ENCODE results near the gene PLCD1. TPM values are rescaled to one million over a fixed set of nuclear protein-coding genes. Genes with fewer than 3 reads are reported as not detected.

Gene PLCD1
- total RNA-seq, 1 donor from 2014 or later = 16.7 TPM

DNA sequence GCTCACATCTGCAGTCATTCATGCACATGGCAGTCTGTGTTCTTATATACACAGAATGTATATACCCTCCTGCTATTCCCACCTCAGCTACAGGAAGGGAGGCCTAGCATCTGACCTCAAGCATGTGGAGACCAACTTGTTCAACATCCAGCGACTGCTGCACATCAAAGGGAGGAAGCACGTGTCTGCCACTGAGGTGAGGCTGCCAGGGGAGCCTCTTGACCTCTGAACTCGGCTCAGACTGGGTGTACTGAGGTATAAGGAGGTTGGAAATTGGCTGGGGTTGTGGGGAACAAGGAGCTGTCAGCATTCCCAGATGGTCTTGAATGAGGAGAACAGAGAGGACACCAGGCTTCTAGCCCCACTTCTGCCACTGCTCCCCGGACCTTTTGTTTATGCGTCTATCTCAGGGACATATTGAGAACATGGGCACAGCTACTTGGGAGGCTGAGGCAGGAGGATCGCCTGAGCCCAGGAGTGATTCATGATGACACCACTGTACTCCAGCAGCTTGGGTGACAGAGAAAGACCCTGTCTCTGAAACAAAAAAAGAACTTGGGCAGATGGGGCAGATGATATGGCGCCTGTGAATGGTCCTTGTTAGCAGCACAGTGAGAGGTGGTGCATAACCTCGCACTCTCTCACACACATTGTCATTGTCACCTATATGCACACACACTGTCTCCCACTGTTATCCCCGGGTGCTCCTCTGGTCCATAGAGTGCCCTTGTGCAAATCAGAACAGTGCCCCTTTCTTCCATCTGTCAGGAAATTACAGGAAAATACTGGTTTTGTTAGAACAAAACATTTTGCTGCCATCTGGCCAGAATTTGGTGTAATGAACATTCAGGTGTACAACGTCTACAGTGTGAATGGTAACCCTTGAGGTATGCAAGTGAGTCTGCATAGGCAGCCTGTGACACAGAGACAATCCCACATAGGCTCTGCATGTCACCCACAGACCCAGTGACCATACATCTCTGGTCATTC lies 33.5 kb downstream of the PLCD1 start:
- TF ChIP-seq EZH2 (IDR thresholded peaks at IDR 0.05; ENCODE audit: insufficient read depth, low read length) = no peak
- TF ChIP-seq, protein P1, sequence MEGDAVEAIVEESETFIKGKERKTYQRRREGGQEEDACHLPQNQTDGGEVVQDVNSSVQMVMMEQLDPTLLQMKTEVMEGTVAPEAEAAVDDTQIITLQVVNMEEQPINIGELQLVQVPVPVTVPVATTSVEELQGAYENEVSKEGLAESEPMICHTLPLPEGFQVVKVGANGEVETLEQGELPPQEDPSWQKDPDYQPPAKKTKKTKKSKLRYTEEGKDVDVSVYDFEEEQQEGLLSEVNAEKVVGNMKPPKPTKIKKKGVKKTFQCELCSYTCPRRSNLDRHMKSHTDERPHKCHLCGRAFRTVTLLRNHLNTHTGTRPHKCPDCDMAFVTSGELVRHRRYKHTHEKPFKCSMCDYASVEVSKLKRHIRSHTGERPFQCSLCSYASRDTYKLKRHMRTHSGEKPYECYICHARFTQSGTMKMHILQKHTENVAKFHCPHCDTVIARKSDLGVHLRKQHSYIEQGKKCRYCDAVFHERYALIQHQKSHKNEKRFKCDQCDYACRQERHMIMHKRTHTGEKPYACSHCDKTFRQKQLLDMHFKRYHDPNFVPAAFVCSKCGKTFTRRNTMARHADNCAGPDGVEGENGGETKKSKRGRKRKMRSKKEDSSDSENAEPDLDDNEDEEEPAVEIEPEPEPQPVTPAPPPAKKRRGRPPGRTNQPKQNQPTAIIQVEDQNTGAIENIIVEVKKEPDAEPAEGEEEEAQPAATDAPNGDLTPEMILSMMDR (IDR thresholded peaks at IDR 0.05; ENCODE audit: insufficient read depth, low read depth, low read length) = no peak
- Histone ChIP-seq H3K9me3 (ENCODE audit: insufficient read depth, low read depth, low read length) (no peaks in the 10 kb centered on the region), H4K20me1 (ENCODE audit: insufficient read depth, low read length) (no peaks in the 10 kb centered on the region), H3K27me3 (ENCODE audit: insufficient read depth, low read length) (peaks cover 5% of the 10 kb centered on the region), H2AFZ (ENCODE audit: low read depth, low read length) (no peak overlapping the region), H3K79me2 (ENCODE audit: insufficient read depth, low read length) (no peaks in the 10 kb centered on the region), H3K27ac (ENCODE audit: low read depth, low read length) (no peak overlapping the region), H3K4me2 (ENCODE audit: low read length) (no peak overlapping the region), H3K9ac (ENCODE audit: low read length) (no peak overlapping the region), H3K4me3 (ENCODE audit: insufficient read depth, low read depth, low read length) (no peak overlapping the region), H3K4me1 (ENCODE audit: insufficient read depth, low read length) (peaks cover 12% of the 10 kb centered on the region), H3K36me3 (ENCODE audit: insufficient read depth, low read length) (no peaks in the 10 kb centered on the region)
- no peak for DNase-seq (ENCODE audit: low read depth)
- H3K27ac Mint-ChIP-seq (ENCODE audit: unreplicated experiment) = no peak overlapping the region
- H3K9me3 Mint-ChIP-seq (ENCODE audit: unreplicated experiment) = peaks cover 2% of the 10 kb centered on the region
- H3K36me3 Mint-ChIP-seq (ENCODE audit: low read depth, unreplicated experiment) = no peaks in the 10 kb centered on the region
- H3K4me1 Mint-ChIP-seq (ENCODE audit: low read depth, unreplicated experiment) = peaks cover 1% of the 10 kb centered on the region
- H3K4me3 Mint-ChIP-seq (ENCODE audit: unreplicated experiment) = no peak overlapping the region
- peaks cover 31% of the 10 kb centered on the region for H3K27me3 Mint-ChIP-seq (ENCODE audit: low read depth, unreplicated experiment)
- no peak for FAIRE-seq

DNA sequence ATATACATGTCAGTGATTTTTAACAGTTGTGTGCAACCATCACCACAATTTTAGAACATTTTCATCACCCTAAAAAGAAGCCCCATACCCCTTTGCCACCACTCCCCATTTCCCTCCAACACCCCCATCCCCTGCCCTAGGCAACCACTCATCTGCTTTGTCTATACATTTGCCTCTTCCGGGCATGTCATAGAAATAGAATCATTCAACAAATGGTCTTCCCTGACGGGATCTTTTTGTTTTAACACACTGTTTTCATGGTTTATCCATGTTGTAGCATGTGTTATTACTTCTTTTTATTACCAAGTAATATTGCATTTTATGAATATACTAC lies 34.8 kb downstream of the PLCD1 start:
- peaks cover 1% of the 10 kb centered on the region for H3K4me1 Mint-ChIP-seq (ENCODE audit: low read depth, unreplicated experiment)

More for the DNA sequence above, 34.8 kb downstream of the PLCD1 start:
- H3K9me3 Mint-ChIP-seq (ENCODE audit: unreplicated experiment) = peaks cover 2% of the 10 kb centered on the region
- H3K79me2 ChIP-seq (ENCODE audit: insufficient read depth, low read length) = no peaks in the 10 kb centered on the region
- peak overlapping the region; percentile 80 for H3K4me3 Mint-ChIP-seq (ENCODE audit: unreplicated experiment)
- no peak overlapping the region for H3K27ac ChIP-seq (ENCODE audit: low read depth, low read length)
- H3K27ac Mint-ChIP-seq (ENCODE audit: unreplicated experiment) = no peak overlapping the region
- H3K4me3 ChIP-seq (ENCODE audit: insufficient read depth, low read depth, low read length) = peak overlapping the region; percentile 67
- DNase-seq (ENCODE audit: low read depth) = no peak
- H3K4me2 ChIP-seq (ENCODE audit: low read length) = peak overlapping the region; percentile 89
- no peaks in the 10 kb centered on the region for H3K9me3 ChIP-seq (ENCODE audit: insufficient read depth, low read depth, low read length)
- no peaks in the 10 kb centered on the region for H3K36me3 Mint-ChIP-seq (ENCODE audit: low read depth, unreplicated experiment)
- H3K4me1 ChIP-seq (ENCODE audit: insufficient read depth, low read length) = peaks cover 12% of the 10 kb centered on the region
- H3K27me3 Mint-ChIP-seq (ENCODE audit: low read depth, unreplicated experiment) = peaks cover 37% of the 10 kb centered on the region
- TF ChIP-seq EZH2 (IDR thresholded peaks at IDR 0.05; ENCODE audit: insufficient read depth, low read length) = no peak
- TF ChIP-seq, protein P1 (IDR thresholded peaks at IDR 0.05; ENCODE audit: insufficient read depth, low read depth, low read length) = no peak
- H3K27me3 ChIP-seq (ENCODE audit: insufficient read depth, low read length) = peaks cover 5% of the 10 kb centered on the region
- H2AFZ ChIP-seq (ENCODE audit: low read depth, low read length) = peak overlapping the region; percentile 94
- H4K20me1 ChIP-seq (ENCODE audit: insufficient read depth, low read length) = no peaks in the 10 kb centered on the region
- H3K9ac ChIP-seq (ENCODE audit: low read length) = peak overlapping the region; percentile 75
- no peaks in the 10 kb centered on the region for H3K36me3 ChIP-seq (ENCODE audit: insufficient read depth, low read length)
- FAIRE-seq = no peak
